G401 (cell line): ENCODE results near the gene RMI1. TPM values are rescaled to one million over a fixed set of nuclear protein-coding genes. Genes with fewer than 3 reads are reported as not detected.

ENCODE experiments used
- DNase-seq: peaks from one replicate; pipeline ENCODE4 v3.0.0-alpha.2; 2015; ENCODE audit warnings: low spot score
- in situ Hi-C: cut with HindIII; loops from 2 replicates; pipeline ENCODE4 v1.10.0; 2016; ENCODE audit warnings: low sequenced_read_pairs, mixed read lengths
- total RNA-seq: library from RNA; depleted of rRNA; stranded (reverse); fragments of >200 nt; shearing (Covaris generic); gene quantifications from 2 replicates; pipeline ENCODE4 v1.2.3, GENCODE V29; 2014

The RMI1 gene
- total RNA-seq, 1 experiment from 2014 or later: 19.5 TPM

GRCh38 chr9:83965350-83966208 lies 15.0 kb upstream of the RMI1 start:
- DNase-seq: no peak
- in situ Hi-C loops: no loop called here

GRCh38 chr9:83966209-83966582 lies 14.4 kb upstream of the RMI1 start:
- in situ Hi-C loops: no loop called here
- DNase-seq: no peak

- in situ Hi-C loops: no loop called here
- no peak for DNase-seq
Observed at GRCh38 chr9:83967073-83967472, 13.5 kb upstream of the RMI1 start.

GRCh38 chr9:83969602-83970001 lies 11.0 kb upstream of the RMI1 start:
- DNase-seq: no peak
- in situ Hi-C loops: no loop called here

GRCh38 chr9:83971485-83971884 lies 9.1 kb upstream of the RMI1 start:
- in situ Hi-C loops: no loop called here
- DNase-seq: no peak

GRCh38 chr9:83972286-83972685 lies 8.3 kb upstream of the RMI1 start:
- no peak for DNase-seq
- in situ Hi-C loops: no loop called here

GRCh38 chr9:83975300-83975699 lies 5.3 kb upstream of the RMI1 start:
- DNase-seq: no peak
- in situ Hi-C loops: no loop called here

GRCh38 chr9:83976372-83976771 lies 4.2 kb upstream of the RMI1 start:
- in situ Hi-C loops: no loop called here
- no peak for DNase-seq

- in situ Hi-C loops: no loop called here
- DNase-seq: no peak
Observed at GRCh38 chr9:83977196-83977595, 3.4 kb upstream of the RMI1 start.

GRCh38 chr9:83978992-83979811 lies 1.4 kb upstream of the RMI1 start:
- in situ Hi-C loops: no loop called here
- peak; percentile 70 for DNase-seq

- in situ Hi-C loops: no loop called here
- peak; percentile 97 for DNase-seq
Observed at GRCh38 chr9:83979812-83980394, 702 bp upstream of the RMI1 start, which contains the start of gene HNRNPK. HNRNPK (minus strand) TSS chr9:83980215; CDS start chr9:83978252, 1,963 bp downstream.

- in situ Hi-C loops: no loop called here
- DNase-seq: peak; percentile 75
Observed at GRCh38 chr9:83981126-83981871, 694 bp downstream of the RMI1 start.

GRCh38 chr9:83986195-83986594 lies 5.6 kb downstream of the RMI1 start:
- in situ Hi-C loops: no loop called here
- DNase-seq: no peak

- in situ Hi-C loops: no loop called here
- no peak for DNase-seq
Observed at GRCh38 chr9:83986765-83987401, 6.3 kb downstream of the RMI1 start.

GRCh38 chr9:83987402-83987791 lies 6.8 kb downstream of the RMI1 start:
- in situ Hi-C loops: no loop called here
- DNase-seq: no peak

GRCh38 chr9:83988411-83988810 lies 7.8 kb downstream of the RMI1 start:
- no peak for DNase-seq
- in situ Hi-C loops: no loop called here

GRCh38 chr9:83991355-83991754 lies 10.8 kb downstream of the RMI1 start:
- no peak for DNase-seq
- in situ Hi-C loops: no loop called here

GRCh38 chr9:83992407-83992806 lies 11.8 kb downstream of the RMI1 start:
- in situ Hi-C loops: no loop called here
- DNase-seq: no peak

- no peak for DNase-seq
Observed at GRCh38 chr9:83992901-83993300, 12.3 kb downstream of the RMI1 start.

More at GRCh38 chr9:83992901-83993300, 12.3 kb downstream of the RMI1 start:
- in situ Hi-C loops: no loop called here
